NK-92 treated with Interleukin-12 subunit alpha and Interleukin-12 subunit beta, amount 100 ng/mL, for 24 hours (cell line): ENCODE data around the gene PMP22.
"Not testable (repeated sequence)": the region's sequence is repeated elsewhere in the genome, so short reads cannot be mapped to it uniquely, and the experiment has no call there.

Source experiments
- DNase-seq: peaks from one replicate; lab custom pipeline; 2025; lab: John Stamatoyannopoulos, UW

PMP22 gene

GRCh38 chr17:15210247-15210646 is 54.9 kb downstream of the PMP22 start:
- no peak for DNase-seq

DNA sequence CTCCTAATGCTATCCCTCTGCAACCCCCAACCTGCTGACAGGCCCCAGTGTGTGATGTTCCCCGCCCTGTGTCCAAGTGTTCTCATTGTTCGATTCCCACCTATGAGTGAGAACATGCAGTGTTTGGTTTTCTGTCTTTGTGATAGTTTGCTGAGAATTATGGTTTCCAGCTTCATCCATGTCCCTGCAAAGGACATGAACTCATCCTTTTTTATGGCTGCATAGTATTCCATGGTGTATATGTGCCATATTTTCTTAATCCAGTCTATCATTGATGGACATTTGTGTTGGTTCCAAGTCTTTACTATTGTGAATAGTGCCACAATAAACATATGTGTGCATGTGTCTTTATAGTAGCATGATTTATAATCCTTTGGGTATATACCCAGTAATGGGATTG is 62.1 kb downstream of the PMP22 start:
- DNase-seq: not testable (repeated sequence)

DNA sequence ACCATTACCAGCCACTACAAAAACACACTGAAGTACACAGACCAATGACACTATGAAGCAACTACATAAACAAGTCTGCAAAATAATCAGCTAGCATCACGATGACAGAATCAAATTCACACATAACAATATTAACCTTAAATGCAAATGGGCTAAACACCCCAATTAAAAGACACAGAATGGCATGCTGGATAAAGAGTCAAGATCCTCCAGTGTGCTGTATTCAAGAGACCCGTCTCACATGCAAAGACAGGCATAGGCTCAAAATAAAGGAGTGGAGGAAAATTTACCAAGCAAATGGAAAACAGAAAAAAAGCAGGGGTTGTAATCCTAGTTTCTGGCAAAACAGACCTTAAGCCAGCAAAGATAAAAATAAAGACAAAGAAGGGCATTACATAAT is 64.6 kb downstream of the PMP22 start:
- not testable (repeated sequence) for DNase-seq

GRCh38 chr17:15197229-15197628 is 67.9 kb downstream of the PMP22 start:
- no peak for DNase-seq

- no peak for DNase-seq
Measured at GRCh38 chr17:15194859-15195277, 70.3 kb downstream of the PMP22 start.

GRCh38 chr17:15185625-15185991 is 79.5 kb downstream of the PMP22 start:
- no peak for DNase-seq

DNA sequence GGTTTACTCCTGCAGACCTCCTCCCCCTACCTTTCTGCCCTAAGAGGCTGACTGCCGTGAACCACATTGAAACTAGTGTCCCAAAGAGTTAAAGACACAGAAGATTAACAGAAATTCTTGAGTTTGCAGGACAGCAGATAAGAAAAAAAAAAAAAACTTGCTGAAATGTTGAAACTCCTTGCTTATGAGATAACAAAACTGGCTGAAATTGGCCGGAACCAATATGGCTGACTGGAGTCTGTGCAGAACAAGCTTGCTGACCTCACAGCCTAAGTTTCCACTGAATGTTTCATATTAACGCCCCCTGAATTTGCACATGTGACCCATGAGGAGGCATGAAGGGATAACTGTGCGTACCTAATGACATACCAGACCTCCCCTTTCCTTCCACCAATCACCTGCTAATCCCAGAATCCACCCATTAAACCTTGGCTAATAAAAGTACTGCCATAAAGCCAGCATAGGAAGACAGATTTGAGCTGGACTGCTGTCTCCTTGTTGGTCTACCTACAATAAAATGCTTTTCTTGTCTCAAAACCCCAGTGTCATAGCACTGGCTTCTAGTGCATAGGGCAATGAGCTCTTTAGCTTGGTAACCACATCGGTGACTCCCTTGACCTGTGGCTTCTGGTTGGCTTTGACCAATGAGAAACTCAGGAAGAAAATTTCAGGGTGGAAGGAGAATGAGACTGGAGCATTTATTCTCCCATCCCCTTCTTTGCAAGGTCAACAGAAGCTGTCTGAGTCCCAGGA is 80.1 kb downstream of the PMP22 start:
- no peak for DNase-seq

DNA sequence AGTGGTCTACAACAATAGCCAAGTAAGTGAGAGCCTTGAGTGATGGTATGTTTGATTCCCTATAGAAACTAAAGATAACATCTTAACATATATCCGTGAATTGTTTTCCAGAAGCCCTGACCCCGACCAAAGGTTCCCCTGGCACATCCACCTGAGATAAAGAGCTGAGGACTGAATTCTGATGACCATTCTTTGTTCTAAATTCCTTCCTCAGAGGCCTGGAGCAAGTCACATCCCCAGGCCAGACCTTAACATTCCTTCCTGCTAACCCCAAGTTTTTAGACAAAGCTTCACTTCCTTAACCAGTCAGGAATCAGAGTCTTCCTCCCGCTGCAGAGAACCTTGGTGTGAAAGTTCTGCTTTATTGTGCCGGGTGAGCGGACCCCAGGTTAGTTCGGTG is 83.3 kb downstream of the PMP22 start:
- DNase-seq: no peak

GRCh38 chr17:15181333-15181732 is 83.8 kb downstream of the PMP22 start:
- DNase-seq: no peak

- DNase-seq: no peak
Measured at GRCh38 chr17:15180121-15180561, 85.0 kb downstream of the PMP22 start.
